SK-N-SH (cell line): ENCODE data around the gene TECRL. TPM values are rescaled to one million over a fixed set of nuclear protein-coding genes. Genes with fewer than 3 reads are reported as not detected.

ENCODE experiments used
- CTCF ChIA-PET: fragments of 300-600, 350-600 bp; formaldehyde crosslinking; extraction: SDS; loops from one replicate; lab custom pipeline; 2021; lab: Yijun Ruan, JAX
- POLR2A ChIA-PET: fragments of 350-600 bp; sonication (Branson Sonifier 250); formaldehyde crosslinking; extraction: SDS; loops from one replicate; lab custom pipeline; 2020; ENCODE audit warnings: antibody characterized with exemption, inconsistent platforms; lab: Yijun Ruan, JAX
- DNase-seq: peaks from one replicate; pipeline ENCODE4 v3.0.0; 2012
- H2AFZ ChIP-seq: fragments of 200-600 bp; sonication (generic); 2 replicates; pipeline ENCODE4 v1.8.1; 2016; ENCODE audit warnings: antibody characterized with exemption, mild to moderate bottlenecking, low read depth
- H3F3A ChIP-seq: fragments of 200-600 bp; sonication (generic); replicated peaks from 2 replicates; pipeline ENCODE3; 2016; ENCODE audit warnings: antibody characterized with exemption, mild to moderate bottlenecking; ENCODE audit not compliant: insufficient read depth
- H3K27ac ChIP-seq, 2 experiments: fragments of 200-500 bp in 1 of 2; fragments of 200-600 bp in 1 of 2; sonication (Bioruptor generic) in 1 of 2; sonication (generic), shearing (Covaris generic) in 1 of 2; 2 replicates each; pipeline versions ENCODE4 v1.5.1 to v1.6.1; 2014 to 2016; ENCODE audit warnings: low read depth in 2 of 2, inconsistent platforms in 1 of 2, low read length in 1 of 2, mild to moderate bottlenecking in 1 of 2, mixed read lengths in 1 of 2
- H3K27me3 ChIP-seq: fragments of 200-600 bp; sonication (generic), shearing (Covaris generic); 2 replicates; pipeline ENCODE4 v1.6.1; 2016; ENCODE audit warnings: mixed run types; ENCODE audit not compliant: insufficient read depth
- H3K36me3 ChIP-seq, 2 experiments: fragments of 200-500 bp in 1 of 2; fragments of 200-600 bp in 1 of 2; sonication (Bioruptor generic) in 1 of 2; sonication (generic) in 1 of 2; replicated peaks in 1 of 2; 2 replicates each; pipeline versions ENCODE3 to v1.5.1; 2014 to 2016; ENCODE audit warnings: low read length in 1 of 2, mild to moderate bottlenecking in 1 of 2; ENCODE audit not compliant: insufficient read depth in 2 of 2, control insufficient read depth in 1 of 2
- H3K4me1 ChIP-seq, 2 experiments: fragments of 200-500 bp in 1 of 2; fragments of 200-600 bp in 1 of 2; sonication (Bioruptor generic) in 1 of 2; sonication (generic), shearing (Covaris generic) in 1 of 2; 2 replicates each; pipeline versions ENCODE4 v1.5.1 to v1.6.1; 2014 to 2016; ENCODE audit warnings: low read depth in 1 of 2, low read length in 1 of 2, mixed run types in 1 of 2; ENCODE audit not compliant: insufficient read depth in 2 of 2, control insufficient read depth in 1 of 2
- H3K4me2 ChIP-seq: fragments of 200-600 bp; sonication (generic), shearing (Covaris generic); 2 replicates; pipeline ENCODE4 v1.6.1; 2017; ENCODE audit warnings: mixed run types
- H3K4me3 ChIP-seq, 2 experiments: fragments of 200-500 bp in 1 of 2; fragments of 200-600 bp in 1 of 2; sonication (Bioruptor generic) in 1 of 2; sonication (generic), shearing (Covaris generic) in 1 of 2; 2 replicates each; pipeline versions ENCODE4 v1.5.1 to v1.8.1; 2014 to 2016; ENCODE audit warnings: low read depth in 2 of 2, inconsistent platforms in 1 of 2, low read length in 1 of 2, mild to moderate bottlenecking in 1 of 2, mixed read lengths in 1 of 2, moderate library complexity in 1 of 2
- H3K79me2 ChIP-seq: fragments of 200-600 bp; sonication (generic); 2 replicates; pipeline ENCODE4 v1.8.1; 2017; ENCODE audit warnings: mild to moderate bottlenecking; ENCODE audit not compliant: insufficient read depth
- H3K9ac ChIP-seq: fragments of 200-600 bp; sonication (generic); 2 replicates; pipeline ENCODE4 v1.6.1; 2017; ENCODE audit warnings: mixed run types
- H3K9me2 ChIP-seq: fragments of 200-600 bp; sonication (generic); 2 replicates; pipeline ENCODE4 v1.6.1; 2017; ENCODE audit warnings: mixed run types
- H3K9me3 ChIP-seq: fragments of 200-600 bp; sonication (generic); 2 replicates; pipeline ENCODE4 v1.6.1; 2017; ENCODE audit warnings: mixed run types, mild to moderate bottlenecking, moderate library complexity
- H4K20me1 ChIP-seq: fragments of 200-600 bp; sonication (generic); 2 replicates; pipeline ENCODE4 v1.6.1; 2017; ENCODE audit warnings: mild to moderate bottlenecking, mixed run types; ENCODE audit not compliant: insufficient read depth
- ELF1 ChIP-seq: IDR thresholded peaks from 2 replicates; pipeline ENCODE4 v1.4.0; 2012
- FOXJ3 ChIP-seq: sonication (generic); formaldehyde crosslinking; IDR thresholded peaks from 2 replicates; pipeline ENCODE4 v1.5.1; 2020; ENCODE audit warnings: mild to moderate bottlenecking, missing genetic modification reagents
- NFIC ChIP-seq: IDR thresholded peaks from 2 replicates; pipeline ENCODE4 v1.4.0; 2012; ENCODE audit warnings: borderline replicate concordance
- RAD21 ChIP-seq: IDR thresholded peaks from 2 replicates; pipeline ENCODE4 v1.6.1; 2012; ENCODE audit warnings: mild to moderate bottlenecking, low read length
- RFX5 ChIP-seq: IDR thresholded peaks from 2 replicates; pipeline ENCODE4 v1.6.1; 2012; ENCODE audit warnings: mild to moderate bottlenecking, improper control_type of control experiment, low read length
- RXRA ChIP-seq: IDR thresholded peaks from 2 replicates; pipeline ENCODE4 v1.4.0; 2012; ENCODE audit warnings: low read depth, mild to moderate bottlenecking, borderline replicate concordance
- TAF1 ChIP-seq: IDR thresholded peaks from 2 replicates; pipeline ENCODE4 v1.6.1; 2012; ENCODE audit warnings: low read depth, mild to moderate bottlenecking, low read length, moderate library complexity, borderline replicate concordance
- TEAD4 ChIP-seq: IDR thresholded peaks from 2 replicates; pipeline ENCODE4 v1.4.0; 2012; ENCODE audit warnings: mild to moderate bottlenecking, borderline replicate concordance; ENCODE audit not compliant: insufficient read depth
- WGBS: methylation state at CpG from one replicate; pipeline ENCODE4 v1.1.6; 2017; ENCODE audit warnings: low lambda C conversion rate; 5-methylcytosine and 5-hydroxymethylcytosine counted together
- polyA plus RNA-seq, 3 experiments: library from polyadenylated mRNA; depleted of rRNA; stranded (reverse); fragments of >200 nt; gene quantifications; 2 replicates each; pipeline ENCODE4 v1.2.3, GENCODE V29; 2012
- small RNA-seq, 7 experiments: library from RNA; depleted of rRNA; stranded (forward); fragments of <200 nt; gene quantifications; one replicate each; pipeline ENCODE3, GENCODE V24; 2012
- TF ChIP-seq, protein P1 (sequence below): fragments of 200-600 bp; sonication (generic); IDR thresholded peaks from 2 replicates; pipeline ENCODE4 v1.6.1; 2017; ENCODE audit warnings: antibody characterized with exemption, mild to moderate bottlenecking, moderate library complexity
- TF ChIP-seq, protein P2 (sequence below): IDR thresholded peaks from 2 replicates; pipeline ENCODE4 v1.4.0; 2012; ENCODE audit warnings: low read depth, borderline replicate concordance

Gene TECRL
- polyA plus RNA-seq, 1 of the 3 experiments (the other 2 are of a cell fraction) = not detected

- CTCF ChIA-PET = no interaction called here
- TF ChIP-seq RAD21 (no peak), ELF1 (no peak), RXRA (no peak), TAF1 (no peak), TEAD4 (no peak), NFIC (no peak), RFX5 (no peak)
- TF ChIP-seq, protein P1, sequence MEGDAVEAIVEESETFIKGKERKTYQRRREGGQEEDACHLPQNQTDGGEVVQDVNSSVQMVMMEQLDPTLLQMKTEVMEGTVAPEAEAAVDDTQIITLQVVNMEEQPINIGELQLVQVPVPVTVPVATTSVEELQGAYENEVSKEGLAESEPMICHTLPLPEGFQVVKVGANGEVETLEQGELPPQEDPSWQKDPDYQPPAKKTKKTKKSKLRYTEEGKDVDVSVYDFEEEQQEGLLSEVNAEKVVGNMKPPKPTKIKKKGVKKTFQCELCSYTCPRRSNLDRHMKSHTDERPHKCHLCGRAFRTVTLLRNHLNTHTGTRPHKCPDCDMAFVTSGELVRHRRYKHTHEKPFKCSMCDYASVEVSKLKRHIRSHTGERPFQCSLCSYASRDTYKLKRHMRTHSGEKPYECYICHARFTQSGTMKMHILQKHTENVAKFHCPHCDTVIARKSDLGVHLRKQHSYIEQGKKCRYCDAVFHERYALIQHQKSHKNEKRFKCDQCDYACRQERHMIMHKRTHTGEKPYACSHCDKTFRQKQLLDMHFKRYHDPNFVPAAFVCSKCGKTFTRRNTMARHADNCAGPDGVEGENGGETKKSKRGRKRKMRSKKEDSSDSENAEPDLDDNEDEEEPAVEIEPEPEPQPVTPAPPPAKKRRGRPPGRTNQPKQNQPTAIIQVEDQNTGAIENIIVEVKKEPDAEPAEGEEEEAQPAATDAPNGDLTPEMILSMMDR = no peak
- TF ChIP-seq, all 33 proteins: peak for 0
- no peaks in the 10 kb centered on the region for H3K4me1 ChIP-seq
Measured at GRCh38 chr4:64248186-64248585, 161.1 kb downstream of the TECRL start.

DNA sequence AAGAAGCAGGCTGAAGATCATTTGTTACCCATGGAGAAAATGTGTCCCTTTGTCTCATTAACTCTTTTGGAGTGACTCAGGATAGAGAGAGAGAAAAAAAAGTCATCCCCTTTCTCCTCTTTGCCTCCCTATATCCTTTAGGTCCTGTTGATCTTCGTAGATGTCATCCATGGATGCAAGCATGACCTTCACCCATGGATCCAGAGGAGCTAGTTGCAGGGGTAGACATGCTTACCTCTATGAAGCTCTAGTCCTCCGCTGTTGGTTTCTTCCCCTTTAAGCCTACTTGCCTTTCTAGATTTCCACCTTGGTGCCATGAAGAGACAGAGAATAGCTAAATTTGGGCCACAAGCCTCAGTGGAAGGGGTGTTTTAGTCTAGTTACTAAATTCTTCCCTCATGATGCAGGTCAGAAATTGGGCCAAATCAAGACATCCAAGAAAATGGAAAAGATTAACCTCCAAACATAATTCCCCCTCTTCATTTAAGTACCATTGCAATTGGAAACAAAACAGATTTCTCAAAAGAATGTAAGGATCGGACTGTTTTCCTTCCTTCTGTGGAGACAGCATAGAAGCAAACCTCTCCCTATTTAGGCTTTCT is 178.4 kb downstream of the TECRL start:
- Histone ChIP-seq H3K4me1 (no peaks in the 10 kb centered on the region), H4K20me1 (no peaks in the 10 kb centered on the region), H2AFZ (no peak overlapping the region), H3K27me3 (no peaks in the 10 kb centered on the region), H3K9ac (no peak overlapping the region), H3K9me2 (no peaks in the 10 kb centered on the region), H3K79me2 (no peaks in the 10 kb centered on the region), H3K4me2 (no peak overlapping the region), H3K36me3 (no peaks in the 10 kb centered on the region), H3K4me3 (no peak overlapping the region), H3K9me3 (peaks cover 4% of the 10 kb centered on the region), H3F3A (no peaks in the 10 kb centered on the region), H3K27ac (no peak overlapping the region)
- TF ChIP-seq, protein P2, sequence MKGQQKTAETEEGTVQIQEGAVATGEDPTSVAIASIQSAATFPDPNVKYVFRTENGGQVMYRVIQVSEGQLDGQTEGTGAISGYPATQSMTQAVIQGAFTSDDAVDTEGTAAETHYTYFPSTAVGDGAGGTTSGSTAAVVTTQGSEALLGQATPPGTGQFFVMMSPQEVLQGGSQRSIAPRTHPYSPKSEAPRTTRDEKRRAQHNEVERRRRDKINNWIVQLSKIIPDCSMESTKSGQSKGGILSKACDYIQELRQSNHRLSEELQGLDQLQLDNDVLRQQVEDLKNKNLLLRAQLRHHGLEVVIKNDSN = 0 out of 2 replicates have a peak, but pooled peaks have one; percentile 22
- no peak for TF ChIP-seq FOXJ3 (CRISPR knock-in tag)
- peak; percentile 3 for DNase-seq
- 19% methylated on average over 3 of the region's 3 CpGs for WGBS
- ChIA-PET POLR2A (no interaction called here), CTCF (no interaction called here)

More at GRCh38 chr4:64248186-64248585, 161.1 kb downstream of the TECRL start:
- Histone ChIP-seq H3K4me3 (no peak overlapping the region), H3K9me3 (no peaks in the 10 kb centered on the region), H3K9ac (no peak overlapping the region), H3K79me2 (no peaks in the 10 kb centered on the region), H3K27ac (no peak overlapping the region), H3K4me2 (no peak overlapping the region), H3K27me3 (no peaks in the 10 kb centered on the region), H3K36me3 (no peaks in the 10 kb centered on the region), H3F3A (no peaks in the 10 kb centered on the region), H4K20me1 (no peaks in the 10 kb centered on the region), H3K9me2 (no peaks in the 10 kb centered on the region; the same call in 1 of the 2 replicates), H2AFZ (no peak overlapping the region)
- POLR2A ChIA-PET = no interaction called here
- no peak for DNase-seq

Small RNA genes within 50 kb of the gene (small RNA-seq; reads per million reads assigned to genes)
- 0 reads per million in 7 experiments for gene RNU6-191P
